ENCODE measurements around the gene ARL8A. TPM values are rescaled to one million over a fixed set of nuclear protein-coding genes. Genes with fewer than 3 reads are reported as not detected.
A peak's percentile ranks its signal among the peaks of the same experiment; 100 is the strongest.
"Not testable (repeated sequence)": the region's sequence is repeated elsewhere in the genome, so short reads cannot be mapped to it uniquely, and the experiment has no call there.

Gene ARL8A
- total RNA-seq, 2 experiments from 2014 or later, result 38.2 to 40.4 TPM

DNA sequence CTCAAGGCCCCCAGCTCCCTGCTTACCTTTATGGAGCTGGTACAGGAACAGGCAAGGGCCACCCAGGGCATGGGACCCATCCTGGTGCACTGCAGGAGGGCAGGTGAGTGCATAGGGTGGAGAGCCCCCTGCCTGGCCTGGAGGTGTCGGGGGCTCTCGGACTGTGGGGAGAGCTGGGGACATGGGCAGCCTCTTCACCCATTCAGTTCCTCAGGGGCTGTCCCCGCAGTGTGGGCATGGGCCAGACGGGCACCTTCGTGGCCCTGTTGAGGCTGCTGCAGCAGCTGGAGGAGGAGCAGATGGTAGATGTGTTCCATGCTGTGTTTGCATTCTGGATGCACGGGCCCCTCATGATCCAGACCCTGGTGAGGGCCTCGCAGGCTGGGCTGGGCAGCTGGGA is 41.8 kb upstream of the ARL8A start:
- no peak overlapping the region for H3K27ac Mint-ChIP-seq

DNA sequence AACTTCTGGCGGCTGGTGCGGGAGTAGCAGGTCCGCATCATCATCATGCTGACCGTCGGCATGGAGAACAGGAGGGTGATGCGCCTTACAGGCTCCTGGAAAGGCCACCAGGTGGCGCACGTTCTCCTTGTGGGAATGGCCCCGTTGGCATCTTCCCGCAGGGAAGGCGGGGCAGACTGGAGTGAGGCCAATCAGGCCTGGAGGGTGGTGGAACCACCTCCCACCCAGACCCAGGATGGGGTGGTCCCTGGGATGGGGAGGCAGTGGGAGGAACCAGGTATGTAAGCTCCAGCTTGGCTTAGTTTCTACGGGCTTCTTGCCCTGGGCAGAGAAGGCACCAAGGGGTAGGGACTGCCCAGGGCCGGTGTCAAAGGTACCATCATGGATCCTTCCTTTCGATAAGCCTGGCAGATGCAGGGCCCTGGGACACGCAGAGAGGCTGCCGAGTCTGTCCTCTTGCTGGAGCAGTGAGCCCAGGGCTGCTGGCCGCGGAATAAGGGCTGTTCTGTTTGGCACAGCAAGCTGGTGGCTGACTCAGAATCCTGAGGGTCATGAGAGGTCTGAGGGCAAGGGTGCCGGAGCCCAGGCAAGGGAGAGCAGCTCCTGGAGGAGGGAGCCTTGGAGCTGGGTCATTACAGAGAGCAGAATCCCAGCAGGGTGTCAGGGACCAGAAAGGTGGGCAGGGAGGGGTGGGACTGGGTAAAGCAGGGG is 40.4 kb upstream of the ARL8A start:
- peaks cover 8% of the 10 kb centered on the region for H3K4me1 Mint-ChIP-seq (ENCODE audit: low read depth)
- no peaks in the 10 kb centered on the region for H3K9me3 Mint-ChIP-seq
- POLR2A ChIA-PET, result no interaction called here

More for the DNA sequence above, 41.8 kb upstream of the ARL8A start:
- no peak overlapping the region for H3K4me3 Mint-ChIP-seq
- no peaks in the 10 kb centered on the region for H3K9me3 Mint-ChIP-seq
- no peaks in the 10 kb centered on the region for H3K27me3 Mint-ChIP-seq
- no peaks in the 10 kb centered on the region for H3K36me3 Mint-ChIP-seq
- POLR2A ChIA-PET, result interaction anchor here (1.0 kb wide), 1 partner anchor 22 kb away, joined by 4 read pairs; no protein-coding TSS in a partner anchor
- peaks cover 8% of the 10 kb centered on the region for H3K4me1 Mint-ChIP-seq (ENCODE audit: low read depth)
- intact Hi-C loops (cut with micrococcal nuclease), result loop anchor here (10.0 kb wide), 1 partner anchor 528 kb away; the partner anchor contains the start of gene SYT2
- no peak for DNase-seq
- CTCF ChIA-PET, result interaction anchor here (0.8 to 7.1 kb wide), 6 partner anchors 13 to 175 kb away, joined by 3 to 50 read pairs (median 5); partner anchors contain the start of gene PTPN7

DNA sequence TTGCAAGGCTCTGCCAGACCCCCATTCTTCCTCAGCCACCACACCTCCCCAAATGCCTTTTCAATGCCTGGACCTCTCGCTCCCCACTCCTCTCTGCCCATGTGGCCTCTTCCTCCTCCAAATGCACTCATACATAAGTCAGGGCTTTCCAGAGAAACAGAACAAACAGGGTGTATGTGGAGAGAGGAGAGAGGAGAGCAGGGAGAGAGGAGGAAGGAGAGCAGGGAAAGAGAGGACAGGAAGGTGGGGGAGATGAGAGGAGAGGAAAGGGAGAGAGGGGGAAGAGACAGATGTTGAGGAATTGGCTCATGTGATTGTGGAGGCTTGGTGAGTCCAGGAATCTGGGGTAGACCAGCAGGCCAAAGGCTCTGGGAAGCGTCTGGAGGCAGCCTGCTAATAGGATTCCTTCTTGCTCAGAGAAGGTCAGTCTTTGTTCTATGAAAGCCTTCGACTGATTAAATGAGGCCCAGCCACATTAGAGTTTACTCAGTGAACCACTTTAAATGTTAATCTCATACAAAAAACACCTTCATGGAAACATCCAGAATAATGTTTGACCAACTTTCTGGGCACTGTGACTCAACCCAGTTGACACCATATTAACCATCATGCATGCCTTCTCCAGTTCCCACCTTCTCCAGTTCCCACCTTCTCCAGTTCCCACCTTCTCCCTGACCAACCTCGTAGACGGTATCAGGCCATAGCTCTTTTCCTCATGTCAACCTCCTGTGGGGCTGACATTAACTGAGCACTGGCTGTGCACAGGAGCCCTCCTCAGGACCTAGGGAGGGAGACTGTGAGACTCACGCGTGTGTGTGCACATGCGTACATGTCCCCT is 37.7 kb upstream of the ARL8A start:
- H3K27me3 Mint-ChIP-seq, result no peaks in the 10 kb centered on the region
- no peaks in the 10 kb centered on the region for H3K9me3 Mint-ChIP-seq
- DNase-seq, result no peak
- ChIA-PET POLR2A (interaction anchor here (0.8 kb wide), 1 partner anchor 15 kb away, joined by 3 read pairs; no protein-coding TSS in a partner anchor), CTCF (interaction anchor here (1.3 to 2.5 kb wide), 2 partner anchors 11 to 20 kb away, joined by 5 to 13 read pairs; partner anchors contain the start of gene LGR6)
- H3K36me3 Mint-ChIP-seq, result no peaks in the 10 kb centered on the region
- H3K27ac Mint-ChIP-seq, result no peak overlapping the region
- peaks cover 8% of the 10 kb centered on the region for H3K4me1 Mint-ChIP-seq (ENCODE audit: low read depth)
- H3K4me3 Mint-ChIP-seq, result no peak overlapping the region
- intact Hi-C loops (cut with micrococcal nuclease), result loop anchor here (10.0 kb wide), 1 partner anchor 533 kb away; the partner anchor contains the start of gene SYT2

More for the DNA sequence above, 40.4 kb upstream of the ARL8A start:
- no peak overlapping the region for H3K4me3 Mint-ChIP-seq
- H3K27ac Mint-ChIP-seq, result no peak overlapping the region
- no peaks in the 10 kb centered on the region for H3K36me3 Mint-ChIP-seq
- CTCF ChIA-PET, result interaction anchor here (0.6 to 7.1 kb wide), 12 partner anchors 9 to 538 kb away, joined by 3 to 50 read pairs (median 6); partner anchors contain the start of genes LGR6 and PTPN7
- no peaks in the 10 kb centered on the region for H3K27me3 Mint-ChIP-seq
- intact Hi-C loops (cut with micrococcal nuclease), result loop anchor here (10.0 kb wide), 1 partner anchor 530 kb away; the partner anchor contains the start of gene SYT2
- DNase-seq, result peak; percentile 84

DNA sequence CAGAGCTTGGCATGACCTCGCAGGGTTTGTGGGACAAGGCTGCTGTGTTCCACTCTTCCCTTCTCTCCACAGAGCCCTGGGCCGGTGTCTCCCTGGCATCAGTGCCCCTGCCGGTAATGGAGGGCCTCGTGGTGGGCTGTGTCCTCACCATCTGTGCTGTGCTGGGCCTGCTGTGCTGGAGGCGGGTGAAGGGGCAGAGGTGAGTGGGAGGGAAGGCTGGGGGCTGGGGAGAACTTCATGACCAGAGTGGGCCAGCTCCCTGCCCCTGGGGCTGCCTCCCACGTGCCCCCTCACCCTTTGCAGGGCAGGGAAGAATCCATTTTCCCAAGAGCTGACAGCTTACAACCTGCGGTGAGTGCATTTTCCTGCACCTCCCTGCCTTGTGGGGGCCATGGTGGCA is 37.0 kb upstream of the ARL8A start:
- CTCF ChIA-PET, result interaction anchor here (0.7 to 2.5 kb wide), 2 partner anchors 11 to 691 kb away, joined by 3 to 13 read pairs; partner anchors contain the start of gene LGR6
- POLR2A ChIA-PET, result no interaction called here
- intact Hi-C loops (cut with micrococcal nuclease), result loop anchor here (10.0 kb wide), 1 partner anchor 533 kb away; the partner anchor contains the start of gene SYT2
- H3K36me3 Mint-ChIP-seq, result no peaks in the 10 kb centered on the region
- H3K4me1 Mint-ChIP-seq (ENCODE audit: low read depth), result peaks cover 8% of the 10 kb centered on the region
- DNase-seq, result no peak
- no peaks in the 10 kb centered on the region for H3K27me3 Mint-ChIP-seq
- no peak overlapping the region for H3K27ac Mint-ChIP-seq
- H3K9me3 Mint-ChIP-seq, result no peaks in the 10 kb centered on the region
- H3K4me3 Mint-ChIP-seq, result no peak overlapping the region

DNA sequence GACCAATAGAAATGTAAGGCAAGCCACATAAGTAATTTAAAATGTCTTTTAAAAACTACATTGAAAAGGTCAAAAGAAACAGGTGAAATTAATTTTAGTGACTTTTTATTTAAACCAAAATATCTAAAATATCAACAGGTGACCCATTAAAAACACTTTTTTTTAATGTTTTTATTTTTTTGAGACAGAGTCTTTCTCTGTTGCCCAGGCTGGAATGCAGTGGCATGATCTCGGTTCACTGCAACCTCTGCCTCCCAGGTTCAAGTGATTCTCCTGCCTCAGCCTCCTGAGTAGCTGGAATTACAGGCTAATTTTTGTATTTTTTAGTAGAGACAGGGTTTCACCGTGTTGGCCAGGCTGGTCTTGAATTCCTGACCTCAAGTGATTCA is 36.2 kb upstream of the ARL8A start:
- not testable (repeated sequence) for H3K27me3 Mint-ChIP-seq; DNase-seq; H3K4me1 Mint-ChIP-seq (ENCODE audit: low read depth); H3K9me3 Mint-ChIP-seq; H3K36me3 Mint-ChIP-seq; H3K27ac Mint-ChIP-seq; H3K4me3 Mint-ChIP-seq
- intact Hi-C loops (cut with micrococcal nuclease), result loop anchor here (10.0 kb wide), 1 partner anchor 534 kb away; the partner anchor contains the start of gene SYT2
- CTCF ChIA-PET, result interaction anchor here (0.7 to 2.5 kb wide), 5 partner anchors 9 to 63 kb away, joined by 3 to 13 read pairs (median 4); partner anchors contain the start of genes LGR6 and PTPN7
- POLR2A ChIA-PET, result interaction anchor here (0.6 to 1.6 kb wide), 2 partner anchors 25 to 41 kb away, joined by 3 read pairs; no protein-coding TSS in a partner anchor

DNA sequence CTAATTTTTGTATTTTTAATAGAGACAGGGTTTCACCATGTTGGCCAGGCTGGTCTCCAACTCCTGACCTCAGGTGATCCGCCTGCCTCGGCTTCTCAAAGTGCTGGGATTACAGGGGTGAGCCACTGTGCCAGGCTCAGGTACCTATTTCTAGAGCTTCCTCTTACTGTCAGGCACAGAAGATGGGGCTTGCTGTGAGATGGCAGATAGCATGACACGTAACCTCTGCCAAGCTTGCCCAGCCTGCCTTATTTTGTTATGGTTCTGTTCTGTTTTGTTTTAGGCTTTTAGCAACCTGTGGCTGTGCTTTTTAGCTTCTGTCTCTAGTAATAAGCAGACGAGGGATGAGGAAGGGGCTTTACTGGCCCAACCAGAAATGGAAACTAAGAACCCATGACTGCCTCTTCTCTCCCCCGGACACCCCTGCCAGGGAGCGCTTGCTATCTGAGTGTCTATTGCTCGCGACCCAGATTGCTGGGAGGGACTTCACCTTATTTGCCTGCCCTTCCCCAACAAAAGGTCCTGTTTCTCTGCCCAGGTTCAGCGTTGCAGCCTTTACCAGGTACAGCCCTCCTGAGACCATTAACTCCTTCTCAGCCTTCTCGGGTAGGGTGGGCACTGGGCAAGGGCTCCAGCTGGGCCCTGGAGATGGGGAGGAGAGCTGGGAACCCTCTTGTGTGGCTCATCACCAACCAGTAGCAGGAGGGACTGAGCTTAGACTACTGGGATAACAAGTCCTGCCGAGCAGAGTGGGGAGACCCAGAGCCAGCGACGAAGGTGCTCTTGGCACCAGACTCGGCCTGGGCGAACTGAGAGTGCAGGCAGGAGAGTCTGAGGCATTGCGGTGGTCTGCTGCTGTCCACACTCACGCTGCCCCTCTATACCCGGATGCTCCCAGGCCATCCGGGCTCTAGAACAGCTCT is 35.6 kb upstream of the ARL8A start:
- Mint-ChIP-seq H3K36me3 (no peaks in the 10 kb centered on the region), H3K4me1 (ENCODE audit: low read depth) (peaks cover 8% of the 10 kb centered on the region), H3K27me3 (no peaks in the 10 kb centered on the region), H3K4me3 (no peak overlapping the region), H3K27ac (no peak overlapping the region), H3K9me3 (no peaks in the 10 kb centered on the region)
- ChIA-PET POLR2A (interaction anchor here (0.6 to 1.6 kb wide), 2 partner anchors 25 to 41 kb away, joined by 3 read pairs; no protein-coding TSS in a partner anchor), CTCF (interaction anchor here (0.6 to 2.5 kb wide), 7 partner anchors 9 to 63 kb away, joined by 3 to 13 read pairs (median 4); partner anchors contain the start of genes LGR6 and PTPN7)
- intact Hi-C loops (cut with micrococcal nuclease), result loop anchor here (10.0 kb wide), 1 partner anchor 535 kb away; the partner anchor contains the start of gene SYT2
- no peak for DNase-seq

DNA sequence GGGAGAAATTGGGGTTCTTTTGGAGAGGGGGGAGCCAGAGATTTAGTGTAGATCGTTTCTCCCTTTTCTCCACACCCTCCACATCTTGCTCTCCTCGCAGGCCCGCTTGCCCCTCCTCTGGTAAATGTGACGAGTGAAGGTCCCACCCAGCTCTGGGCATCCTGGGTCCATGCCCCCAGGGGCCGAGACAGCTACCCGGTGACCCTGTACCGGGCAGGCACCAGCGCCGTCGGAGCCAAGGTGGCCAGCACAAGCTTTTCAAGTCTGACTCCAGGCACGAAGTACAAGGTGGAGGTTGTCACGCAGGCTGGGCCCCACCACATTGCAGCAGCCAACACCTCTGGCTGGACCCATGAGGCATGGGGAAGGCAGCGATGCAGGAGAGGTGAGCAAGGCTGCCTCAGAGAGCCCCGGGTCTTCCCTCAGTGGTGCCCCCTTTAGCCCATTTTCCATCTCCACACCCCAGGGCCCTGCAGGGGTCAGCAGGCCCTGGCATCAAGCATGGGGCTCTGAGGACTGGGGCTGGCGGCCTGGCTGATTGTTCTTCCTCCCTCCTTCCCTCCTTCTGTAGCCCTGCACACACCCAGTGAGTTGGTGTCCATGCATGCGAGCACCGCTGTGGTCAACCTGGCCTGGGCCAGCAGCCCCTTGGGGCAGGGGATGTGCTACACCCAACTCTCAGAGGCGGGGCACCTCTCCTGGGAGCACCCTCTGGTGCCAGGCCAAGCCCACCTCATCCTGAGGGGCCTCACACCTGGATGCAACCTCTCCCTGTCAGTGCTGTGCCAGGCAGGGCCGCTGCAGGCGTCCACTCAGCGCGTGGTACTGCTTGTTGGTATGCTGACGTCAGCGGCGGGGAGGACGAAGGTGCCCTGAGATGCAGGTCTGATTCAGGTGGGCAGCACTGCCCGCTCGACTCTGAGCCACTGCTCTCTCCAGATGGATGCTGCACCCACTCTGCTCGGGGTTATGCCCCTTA is 32.7 kb upstream of the ARL8A start:
- ChIA-PET POLR2A (no interaction called here), CTCF (interaction anchor here (0.8 to 3.3 kb wide), 3 partner anchors 16 to 139 kb away, joined by 3 to 13 read pairs (median 5); partner anchors contain the start of gene LGR6)
- Mint-ChIP-seq H3K4me1 (ENCODE audit: low read depth) (no peaks in the 10 kb centered on the region), H3K27ac (no peak overlapping the region), H3K27me3 (no peaks in the 10 kb centered on the region), H3K4me3 (no peak overlapping the region), H3K36me3 (no peaks in the 10 kb centered on the region), H3K9me3 (no peaks in the 10 kb centered on the region)
- DNase-seq, result no peak
- intact Hi-C loops (cut with micrococcal nuclease), result no loop called here

DNA sequence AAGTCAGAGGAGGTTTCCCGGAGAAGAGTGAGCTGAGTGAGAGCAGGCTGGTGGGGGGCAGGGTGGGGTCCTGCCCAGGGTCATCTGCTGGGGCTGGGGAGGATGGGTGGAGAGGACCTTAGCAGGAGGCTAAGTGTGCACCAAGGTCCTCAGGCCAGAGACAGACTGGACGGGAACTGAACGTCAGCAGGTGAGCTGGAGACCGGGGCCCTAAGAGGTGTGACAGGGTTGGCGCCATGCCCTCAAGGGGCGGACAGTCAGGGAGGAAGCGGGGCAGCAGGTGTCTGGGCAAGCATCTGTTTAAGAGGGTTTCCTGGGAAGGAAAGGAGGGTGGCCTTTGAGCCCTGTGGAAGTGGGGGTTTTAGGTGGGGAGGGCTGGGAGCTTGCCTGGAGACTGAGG is 29.5 kb upstream of the ARL8A start:
- POLR2A ChIA-PET, result interaction anchor here (1.5 kb wide), 1 partner anchor 14 kb away, joined by 5 read pairs; the partner anchor contains the start of gene PTPN7
- Mint-ChIP-seq H3K9me3 (no peaks in the 10 kb centered on the region), H3K27me3 (no peaks in the 10 kb centered on the region), H3K4me1 (ENCODE audit: low read depth) (peaks cover 6% of the 10 kb centered on the region), H3K4me3 (no peak overlapping the region), H3K36me3 (no peaks in the 10 kb centered on the region), H3K27ac (no peak overlapping the region)
- no peak for DNase-seq
- intact Hi-C loops (cut with micrococcal nuclease), result no loop called here
- CTCF ChIA-PET, result interaction anchor here (1.1 to 3.3 kb wide), 6 partner anchors 11 to 19 kb away, joined by 3 to 15 read pairs (median 6); partner anchors contain the start of gene PTPN7

DNA sequence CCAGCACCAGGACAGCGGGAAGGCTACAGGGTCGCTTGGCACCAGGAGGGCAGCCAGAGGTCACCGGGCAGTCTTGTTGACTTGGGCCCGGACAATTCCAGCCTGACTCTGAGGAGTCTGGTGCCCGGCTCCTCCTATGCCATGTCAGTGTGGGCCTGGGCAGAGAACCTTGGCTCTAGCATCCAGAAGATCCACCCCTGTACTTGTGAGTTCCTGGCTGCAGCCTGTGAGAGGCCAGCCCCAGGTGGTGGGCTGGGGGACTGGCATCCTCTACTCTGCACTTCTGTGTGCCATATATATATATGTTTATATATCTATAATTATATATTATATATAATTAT is 27.4 kb upstream of the ARL8A start:
- CTCF ChIA-PET, result interaction anchor here (2.3 kb wide), 1 partner anchor 12 kb away, joined by 9 read pairs; the partner anchor contains the start of gene PTPN7
- intact Hi-C loops (cut with micrococcal nuclease), result no loop called here
- DNase-seq, result no peak

More for the DNA sequence above, 27.4 kb upstream of the ARL8A start:
- H3K4me1 Mint-ChIP-seq (ENCODE audit: low read depth), result peaks cover 6% of the 10 kb centered on the region
- no peaks in the 10 kb centered on the region for H3K27me3 Mint-ChIP-seq
- H3K27ac Mint-ChIP-seq, result no peak overlapping the region
- H3K4me3 Mint-ChIP-seq, result no peak overlapping the region
- no peaks in the 10 kb centered on the region for H3K36me3 Mint-ChIP-seq
- no peaks in the 10 kb centered on the region for H3K9me3 Mint-ChIP-seq
- POLR2A ChIA-PET, result no interaction called here
